Measurements from ENCODE around the gene MFAP5. TPM values are rescaled to one million over a fixed set of nuclear protein-coding genes. Genes with fewer than 3 reads are reported as not detected.

MFAP5 gene
- total and polyA plus RNA-seq, 10 of the 15 experiments (the other 5 are each of a cell fraction or from before 2014, with no cell fraction given): 0.06 to 0.14 (median 0.12) TPM; not detected in 7

Small RNAs within 50 kb of the gene (small RNA-seq; reads per million reads assigned to genes)
- not detected for gene RF00564

Other genes with a start within 250 kb of the MFAP5 start
- gene CLEC6A, start 206.9 kb downstream of the MFAP5 start, total RNA-seq (2014; rRNA removed): not detected in 2 replicates
- gene CLEC6A, start 206.9 kb downstream of the MFAP5 start, total RNA-seq (2014; rRNA removed; fragmentation: Illumina TruSeq; extraction: Trizol): not detected in 2 replicates
- gene CLEC6A, start 206.9 kb downstream of the MFAP5 start, total RNA-seq (2021): not detected in 2 replicates
- not detected in 2 replicates for gene CLEC6A, start 206.9 kb downstream of the MFAP5 start, polyA plus RNA-seq (2011; rRNA removed)
- not detected in 2 replicates for gene CLEC6A, start 206.9 kb downstream of the MFAP5 start, polyA plus RNA-seq (2014; fragmentation: Illumina TruSeq; extraction: Trizol)
- not detected for gene CLEC6A, start 206.9 kb downstream of the MFAP5 start, polyA plus RNA-seq (2014; fragmentation: Nextera tagmentation; extraction: Ambion mirVana)
- not detected in 2 replicates for gene CLEC6A, start 206.9 kb downstream of the MFAP5 start, polyA plus RNA-seq (2014; rRNA removed)
- gene CLEC6A, start 206.9 kb downstream of the MFAP5 start, polyA plus RNA-seq (2016; fragmentation: Nextera tagmentation; extraction: Ambion mirVana): not detected
- gene CLEC4D, start 149.3 kb downstream of the MFAP5 start, total RNA-seq (2014; rRNA removed): not detected in 2 replicates
- not detected in 2 replicates for gene CLEC4D, start 149.3 kb downstream of the MFAP5 start, total RNA-seq (2014; rRNA removed; fragmentation: Illumina TruSeq; extraction: Trizol)
- not detected in 2 replicates for gene CLEC4D, start 149.3 kb downstream of the MFAP5 start, total RNA-seq (2021)
- gene CLEC4D, start 149.3 kb downstream of the MFAP5 start, polyA plus RNA-seq (2011; rRNA removed): not detected in 2 replicates
- gene CLEC4D, start 149.3 kb downstream of the MFAP5 start, polyA plus RNA-seq (2014; fragmentation: Illumina TruSeq; extraction: Trizol): not detected in 2 replicates
- gene CLEC4D, start 149.3 kb downstream of the MFAP5 start, polyA plus RNA-seq (2014; fragmentation: Nextera tagmentation; extraction: Ambion mirVana): not detected
- not detected in 2 replicates for gene CLEC4D, start 149.3 kb downstream of the MFAP5 start, polyA plus RNA-seq (2014; rRNA removed)
- gene CLEC4D, start 149.3 kb downstream of the MFAP5 start, polyA plus RNA-seq (2016; fragmentation: Nextera tagmentation; extraction: Ambion mirVana): not detected
- gene CLEC4E, start 121.9 kb downstream of the MFAP5 start, total RNA-seq (2014; rRNA removed): not detected in 2 replicates
- not detected in 2 replicates for gene CLEC4E, start 121.9 kb downstream of the MFAP5 start, total RNA-seq (2014; rRNA removed; fragmentation: Illumina TruSeq; extraction: Trizol)
- gene CLEC4E, start 121.9 kb downstream of the MFAP5 start, total RNA-seq (2021): not detected in 2 replicates
- gene CLEC4E, start 121.9 kb downstream of the MFAP5 start, polyA plus RNA-seq (2011; rRNA removed): not detected in 2 replicates
- not detected in 2 replicates for gene CLEC4E, start 121.9 kb downstream of the MFAP5 start, polyA plus RNA-seq (2014; fragmentation: Illumina TruSeq; extraction: Trizol)
- gene CLEC4E, start 121.9 kb downstream of the MFAP5 start, polyA plus RNA-seq (2014; fragmentation: Nextera tagmentation; extraction: Ambion mirVana): not detected
- not detected in 2 replicates for gene CLEC4E, start 121.9 kb downstream of the MFAP5 start, polyA plus RNA-seq (2014; rRNA removed)
- gene CLEC4E, start 121.9 kb downstream of the MFAP5 start, polyA plus RNA-seq (2016; fragmentation: Nextera tagmentation; extraction: Ambion mirVana): not detected
- gene AICDA, start 50.0 kb downstream of the MFAP5 start, total RNA-seq (2014; rRNA removed): 16.1 and 17.1 TPM in 2 replicates
- 13.2 and 14.2 TPM in 2 replicates for gene AICDA, start 50.0 kb downstream of the MFAP5 start, total RNA-seq (2014; rRNA removed; fragmentation: Illumina TruSeq; extraction: Trizol)
- gene AICDA, start 50.0 kb downstream of the MFAP5 start, total RNA-seq (2021): 11.5 and 12.7 TPM in 2 replicates
- gene AICDA, start 50.0 kb downstream of the MFAP5 start, polyA plus RNA-seq (2011; rRNA removed): 20.5 and 22.4 TPM in 2 replicates
- gene AICDA, start 50.0 kb downstream of the MFAP5 start, polyA plus RNA-seq (2014; fragmentation: Illumina TruSeq; extraction: Trizol): 12.5 and 17.0 TPM in 2 replicates
- gene AICDA, start 50.0 kb downstream of the MFAP5 start, polyA plus RNA-seq (2014; fragmentation: Nextera tagmentation; extraction: Ambion mirVana): 1 to 10 TPM; 9.4 to 9.6 TPM
- gene AICDA, start 50.0 kb downstream of the MFAP5 start, polyA plus RNA-seq (2014; rRNA removed): 18.1 and 23.0 TPM in 2 replicates
- 10 to 100 TPM; 24.0 to 24.9 TPM for gene AICDA, start 50.0 kb downstream of the MFAP5 start, polyA plus RNA-seq (2016; fragmentation: Nextera tagmentation; extraction: Ambion mirVana)
- 0.28 and 2.3 TPM in 2 replicates for gene RIMKLB, start 35.2 kb upstream of the MFAP5 start, total RNA-seq (2014; rRNA removed)
- 0.40 and 0.64 TPM in 2 replicates for gene RIMKLB, start 35.2 kb upstream of the MFAP5 start, total RNA-seq (2014; rRNA removed; fragmentation: Illumina TruSeq; extraction: Trizol)
- gene RIMKLB, start 35.2 kb upstream of the MFAP5 start, total RNA-seq (2021): 0.49 and 0.77 TPM in 2 replicates
- 0.53 and 0.61 TPM in 2 replicates for gene RIMKLB, start 35.2 kb upstream of the MFAP5 start, polyA plus RNA-seq (2011; rRNA removed)
- gene RIMKLB, start 35.2 kb upstream of the MFAP5 start, polyA plus RNA-seq (2014; fragmentation: Illumina TruSeq; extraction: Trizol): 0.59 and 0.70 TPM in 2 replicates
- gene RIMKLB, start 35.2 kb upstream of the MFAP5 start, polyA plus RNA-seq (2014; fragmentation: Nextera tagmentation; extraction: Ambion mirVana): under 1 TPM; 0.15 to 0.21 TPM
- 0.83 and 0.86 TPM in 2 replicates for gene RIMKLB, start 35.2 kb upstream of the MFAP5 start, polyA plus RNA-seq (2014; rRNA removed)
- gene RIMKLB, start 35.2 kb upstream of the MFAP5 start, polyA plus RNA-seq (2016; fragmentation: Nextera tagmentation; extraction: Ambion mirVana): under 1 TPM; 0.44 to 0.59 TPM
- not detected in 2 replicates for gene A2ML1, start 159.8 kb upstream of the MFAP5 start, total RNA-seq (2014; rRNA removed)
- not detected in 2 replicates for gene A2ML1, start 159.8 kb upstream of the MFAP5 start, total RNA-seq (2014; rRNA removed; fragmentation: Illumina TruSeq; extraction: Trizol)
- not detected in 2 replicates for gene A2ML1, start 159.8 kb upstream of the MFAP5 start, total RNA-seq (2021)
- gene A2ML1, start 159.8 kb upstream of the MFAP5 start, polyA plus RNA-seq (2011; rRNA removed): not detected in 2 replicates
- gene A2ML1, start 159.8 kb upstream of the MFAP5 start, polyA plus RNA-seq (2014; fragmentation: Illumina TruSeq; extraction: Trizol): not detected in 2 replicates
- not detected for gene A2ML1, start 159.8 kb upstream of the MFAP5 start, polyA plus RNA-seq (2014; fragmentation: Nextera tagmentation; extraction: Ambion mirVana)
- not detected in 2 replicates for gene A2ML1, start 159.8 kb upstream of the MFAP5 start, polyA plus RNA-seq (2014; rRNA removed)
- not detected for gene A2ML1, start 159.8 kb upstream of the MFAP5 start, polyA plus RNA-seq (2016; fragmentation: Nextera tagmentation; extraction: Ambion mirVana)